IMR-90 (cell line): ENCODE measurements around the gene CDYL2. TPM values are rescaled to one million over a fixed set of nuclear protein-coding genes. Genes with fewer than 3 reads are reported as not detected.

ENCODE experiments used
- ATAC-seq: fragments of 200-7000 bp; cut with Tn5 transposase; 2 replicates; pipeline ENCODE4 v1.9.1; 2020; ENCODE audit warnings: low read depth, mild to moderate bottlenecking, moderate library complexity
- BruUV-seq: library from RNA; stranded (reverse); fragments of 400-500 nt; replicated peaks from 2 replicates; lab custom pipeline; 2021; lab: Mats Ljungman, UMichigan
- CTCF ChIA-PET: fragments of 300-600 bp; formaldehyde crosslinking; extraction: SDS; loops from one replicate; lab custom pipeline; 2021; ENCODE audit warnings: antibody characterized with exemption; lab: Yijun Ruan, JAX
- POLR2A ChIA-PET: fragments of 300-600 bp; sonication (Branson Sonifier 250); formaldehyde crosslinking; loops from one replicate; lab custom pipeline; 2022; ENCODE audit warnings: antibody characterized with exemption; ENCODE audit not compliant: unreplicated experiment; lab: Charles Lee
- DNase-seq: peaks from one replicate; pipeline ENCODE4 v3.0.0; 2013
- H2AFZ ChIP-seq: replicated peaks from 2 replicates; pipeline ENCODE3; 2013; ENCODE audit warnings: low read length, mild to moderate bottlenecking; ENCODE audit not compliant: poor library complexity
- H2AK5ac ChIP-seq: 2 replicates; pipeline ENCODE4 v1.6.1; 2013; ENCODE audit warnings: low read depth, low read length, inconsistent platforms
- H2AK9ac ChIP-seq: replicated peaks from 2 replicates; pipeline ENCODE3; 2013; ENCODE audit warnings: mild to moderate bottlenecking, low read depth, low read length, moderate library complexity; ENCODE audit not compliant: poor library complexity
- H2BK120ac ChIP-seq: 2 replicates; pipeline ENCODE4 v1.6.1; 2013; ENCODE audit warnings: low read depth, low read length, inconsistent platforms
- H2BK15ac ChIP-seq: 3 replicates; pipeline ENCODE4 v1.6.1; 2013; ENCODE audit warnings: low read depth, low read length, inconsistent platforms
- H2BK20ac ChIP-seq: 2 replicates; pipeline ENCODE4 v1.6.1; 2013; ENCODE audit warnings: low read depth, mild to moderate bottlenecking, inconsistent platforms, low read length, moderate library complexity
- H2BK5ac ChIP-seq: 2 replicates; pipeline ENCODE4 v1.6.1; 2013; ENCODE audit warnings: mild to moderate bottlenecking, low read depth, low read length, inconsistent platforms; ENCODE audit not compliant: poor library complexity, severe bottlenecking
- H3K14ac ChIP-seq: replicated peaks from 2 replicates; pipeline ENCODE4 v1.6.1; 2013; ENCODE audit warnings: low read depth, low read length, inconsistent platforms
- H3K18ac ChIP-seq: 2 replicates; pipeline ENCODE4 v1.6.1; 2013; ENCODE audit warnings: low read depth, low read length, control low read depth
- H3K23ac ChIP-seq: 2 replicates; pipeline ENCODE4 v1.6.1; 2013; ENCODE audit warnings: low read depth, low read length, inconsistent platforms
- H3K27ac ChIP-seq: 2 replicates; pipeline ENCODE4 v1.5.1; 2013; ENCODE audit warnings: mild to moderate bottlenecking, control low read depth, low read length; ENCODE audit not compliant: insufficient read depth
- H3K27me3 ChIP-seq: 2 replicates; pipeline ENCODE4 v1.6.1; 2013; ENCODE audit warnings: low read length; ENCODE audit not compliant: control insufficient read depth, insufficient read depth
- H3K36me3 ChIP-seq: 2 replicates; pipeline ENCODE4 v1.6.1; 2013; ENCODE audit warnings: low read length, mixed read lengths; ENCODE audit not compliant: control insufficient read depth, insufficient read depth
- H3K4ac ChIP-seq: 2 replicates; pipeline ENCODE4 v1.6.1; 2013; ENCODE audit warnings: low read depth, low read length, inconsistent platforms
- H3K4me1 ChIP-seq: 2 replicates; pipeline ENCODE4 v1.6.1; 2013; ENCODE audit warnings: low read length, mixed read lengths; ENCODE audit not compliant: control insufficient read depth, insufficient read depth
- H3K4me2 ChIP-seq: 2 replicates; pipeline ENCODE4 v1.6.1; 2013; ENCODE audit warnings: low read depth, mild to moderate bottlenecking, control low read depth, low read length, moderate library complexity
- H3K4me3 ChIP-seq: 2 replicates; pipeline ENCODE4 v1.5.1; 2013; ENCODE audit warnings: low read depth, mild to moderate bottlenecking, control low read depth, low read length, moderate library complexity; ENCODE audit not compliant: insufficient read depth
- H3K56ac ChIP-seq: 2 replicates; pipeline ENCODE4 v1.6.1; 2013; ENCODE audit warnings: low read length, inconsistent platforms; ENCODE audit not compliant: insufficient read depth; ENCODE audit errors: extremely low read depth
- H3K79me1 ChIP-seq, 2 experiments: 2 replicates each; pipeline ENCODE4 v1.6.1; 2013; ENCODE audit warnings: low read length in 2 of 2, inconsistent platforms in 1 of 2, low read depth in 1 of 2
- H3K9ac ChIP-seq: 2 replicates; pipeline ENCODE4 v1.6.1; 2013; ENCODE audit warnings: low read depth, low read length, control low read depth
- H3K9me1 ChIP-seq: 2 replicates; pipeline ENCODE4 v1.6.1; 2013; ENCODE audit warnings: low read length, inconsistent platforms; ENCODE audit not compliant: insufficient read depth
- H3K9me3 ChIP-seq: 2 replicates; pipeline ENCODE4 v1.6.1; 2013; ENCODE audit warnings: low read length; ENCODE audit not compliant: control insufficient read depth, insufficient read depth
- H4K20me1 ChIP-seq: 2 replicates; pipeline ENCODE4 v1.6.1; 2013; ENCODE audit warnings: low read length, inconsistent platforms; ENCODE audit not compliant: insufficient read depth
- H4K5ac ChIP-seq: 2 replicates; pipeline ENCODE4 v1.6.1; 2013; ENCODE audit warnings: mild to moderate bottlenecking, low read depth, low read length, control low read depth
- H4K8ac ChIP-seq, 2 experiments: 2 replicates each; pipeline ENCODE4 v1.6.1; 2013; ENCODE audit warnings: low read depth in 2 of 2, low read length in 2 of 2, control low read depth in 1 of 2, inconsistent platforms in 1 of 2
- H4K91ac ChIP-seq: 2 replicates; pipeline ENCODE4 v1.6.1; 2013; ENCODE audit warnings: low read depth, low read length, inconsistent platforms; ENCODE audit not compliant: insufficient read depth
- BHLHE40 ChIP-seq: fragments of 150-350 bp; IDR thresholded peaks from 2 replicates; pipeline ENCODE4 v1.6.1; 2016; ENCODE audit warnings: mild to moderate bottlenecking, low read depth, low read length
- CHD1 ChIP-seq: IDR thresholded peaks from 2 replicates; pipeline ENCODE4 v1.6.1; 2012; ENCODE audit warnings: low read depth, low read length, improper control_type of control experiment
- FOS ChIP-seq: fragments of 150-350 bp; IDR thresholded peaks from 2 replicates; pipeline ENCODE4 v1.6.1; 2016; ENCODE audit warnings: low read depth, low read length
- MAZ ChIP-seq: IDR thresholded peaks from 2 replicates; pipeline ENCODE4 v1.6.1; 2012; ENCODE audit warnings: low read depth, mild to moderate bottlenecking, low read length, improper control_type of control experiment, moderate library complexity, borderline replicate concordance
- POLR2A ChIP-seq: IDR thresholded peaks from 2 replicates; pipeline ENCODE4 v1.6.1; 2012; ENCODE audit warnings: mild to moderate bottlenecking, low read depth, low read length
- WGBS, 2 experiments: methylation state at CpG; one replicate each; pipeline versions ENCODE4 v1.1.5 to v1.1.7; 2013; ENCODE audit warnings: missing lambda C conversion rate in 2 of 2; ENCODE audit not compliant: insufficient read length in 1 of 2; ENCODE audit errors: extremely low coverage in 2 of 2; 5-methylcytosine and 5-hydroxymethylcytosine counted together
- dilution Hi-C: fragments of 300-500 bp; cut with HindIII; formaldehyde crosslinking; loops from one replicate; pipeline ENCODE4 v1.14.3; 2018; ENCODE audit warnings: low sequenced_read_pairs; ENCODE audit not compliant: unreplicated experiment
- in situ Hi-C: fragments of 300-500 bp; cut with MboI; formaldehyde crosslinking; loops from 3 replicates; pipeline ENCODE4 v1.14.3; 2019; ENCODE audit warnings: low sequenced_read_pairs, inconsistent platforms, mixed read lengths
- intact Hi-C: fragments of 100-400 bp; cut with micrococcal nuclease; formaldehyde crosslinking; loops from 2 replicates; pipeline ENCODE4 v1.10.0; 2022
- polyA plus RNA-seq, 3 experiments: library from polyadenylated mRNA; depleted of rRNA; stranded (reverse); fragments of >200 nt; gene quantifications; 2 replicates each; pipeline ENCODE4 v1.2.3, GENCODE V29; 2012; ENCODE audit warnings: low replicate concordance in 1 of 3
- total RNA-seq: library from RNA; depleted of rRNA; stranded (reverse); fragments of >200 nt; gene quantifications from 2 replicates; pipeline ENCODE4 v1.2.3, GENCODE V29; 2012

CDYL2 gene
- total and polyA plus RNA-seq, 2 of the 4 experiments (the other 2 are of a cell fraction): 1.2 to 3.9 TPM

DNA sequence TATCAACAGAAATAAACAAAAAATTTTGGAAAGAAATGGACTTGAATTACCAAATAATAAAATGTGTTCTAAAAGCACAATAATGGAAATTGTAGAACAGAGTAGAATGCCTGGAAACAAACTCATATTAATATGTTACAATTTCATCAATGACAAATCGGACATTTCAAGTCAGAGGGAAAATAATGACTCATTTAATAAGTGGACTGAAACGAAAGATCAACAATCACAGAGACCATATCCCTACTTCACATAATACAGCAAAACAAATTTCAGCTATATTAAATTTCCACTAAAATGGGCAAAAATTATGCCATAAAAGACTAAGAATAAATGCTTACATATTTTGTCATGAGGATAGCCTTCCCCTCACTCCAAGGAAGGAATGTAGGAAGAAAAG lies 25.7 kb downstream of the CDYL2 start:
- ChIA-PET CTCF (no interaction called here), POLR2A (interaction anchor here (0.6 kb wide), 1 partner anchor 153 kb away, joined by 5 read pairs; no protein-coding TSS in a partner anchor)
- DNase-seq (no peak), ATAC-seq (no peak)
- dilution Hi-C loops: no loop called here
- TF ChIP-seq MAZ (no peak), BHLHE40 (no peak), POLR2A (no peak), FOS (no peak), CHD1 (no peak)
- intact Hi-C loops: no loop called here
- no peak overlapping the region for H4K8ac ChIP-seq
- H3K4me3 ChIP-seq: no peak overlapping the region
- H3K18ac ChIP-seq: no peak overlapping the region
- no peaks in the 10 kb centered on the region for H3K9me3 ChIP-seq
- no peaks in the 10 kb centered on the region for H3K4me1 ChIP-seq
- H3K27ac ChIP-seq: no peak overlapping the region
- no peak overlapping the region for H2BK15ac ChIP-seq
- H4K20me1 ChIP-seq: no peaks in the 10 kb centered on the region
- no peaks in the 10 kb centered on the region for H3K9me1 ChIP-seq
- no peaks in the 10 kb centered on the region for H3K27me3 ChIP-seq
- H2BK120ac ChIP-seq: no peak overlapping the region
- BruUV-seq: no TSS peak
- no peak overlapping the region for H3K4ac ChIP-seq
- H2AK9ac ChIP-seq: no peak overlapping the region
- H3K9ac ChIP-seq: no peak overlapping the region
- H2BK5ac ChIP-seq: no peak overlapping the region
- in situ Hi-C loops: no loop called here
- no peak overlapping the region for H3K23ac ChIP-seq
- H2AK5ac ChIP-seq: no peak overlapping the region
- no peak overlapping the region for H2AFZ ChIP-seq
- no peak overlapping the region for H3K56ac ChIP-seq
- no peak overlapping the region for H2BK20ac ChIP-seq
- no peak overlapping the region for H4K91ac ChIP-seq
- H3K4me2 ChIP-seq: no peak overlapping the region
- no peaks in the 10 kb centered on the region for H3K36me3 ChIP-seq
- no CpG with 5 or more reads among the region's 2 CpGs for WGBS, 2 experiments
- H4K5ac ChIP-seq: no peak overlapping the region
- no peak overlapping the region for H3K14ac ChIP-seq
- no peaks in the 10 kb centered on the region for H3K79me1 ChIP-seq
